GM19193 (cell line): ENCODE measurements around the gene ATP13A1.

Experiments
- POLR2A ChIP-seq: IDR thresholded peaks from 4 replicates; pipeline ENCODE4 v1.6.1; 2011; ENCODE audit not compliant: insufficient read depth, insufficient read length; ENCODE audit errors: extremely low read depth

The ATP13A1 gene

GRCh38 chr19:19634516-19635312, 28.8 kb downstream of the ATP13A1 start:
- TF ChIP-seq POLR2A, result no peak

- TF ChIP-seq POLR2A, result no peak
Measured at GRCh38 chr19:19633711-19634515, 29.6 kb downstream of the ATP13A1 start.

- no peak for TF ChIP-seq POLR2A
Measured at GRCh38 chr19:19632661-19633060, 30.8 kb downstream of the ATP13A1 start.

- no peak for TF ChIP-seq POLR2A
Measured at GRCh38 chr19:19631346-19631745, 32.1 kb downstream of the ATP13A1 start.

- no peak for TF ChIP-seq POLR2A
Measured at GRCh38 chr19:19630426-19630825, 33.0 kb downstream of the ATP13A1 start.

- TF ChIP-seq POLR2A, result no peak
Measured at GRCh38 chr19:19630062-19630414, 33.4 kb downstream of the ATP13A1 start.

- TF ChIP-seq POLR2A, result no peak
Measured at GRCh38 chr19:19628501-19629134, 34.9 kb downstream of the ATP13A1 start.

GRCh38 chr19:19627621-19628500, 35.6 kb downstream of the ATP13A1 start, which contains the start of gene LPAR2:
Gene LPAR2, minus strand, starts transcription at chr19:19628220. Its CDS starts 945 bp downstream, at chr19:19627275.
- peak; percentile 30 for TF ChIP-seq POLR2A

- TF ChIP-seq POLR2A, result no peak
Measured at GRCh38 chr19:19626516-19627472, 36.7 kb downstream of the ATP13A1 start.

- TF ChIP-seq POLR2A, result no peak
Measured at GRCh38 chr19:19624032-19624570, 39.4 kb downstream of the ATP13A1 start.

- no peak for TF ChIP-seq POLR2A
Measured at GRCh38 chr19:19623383-19623782, 40.1 kb downstream of the ATP13A1 start.

GRCh38 chr19:19619849-19620210, 43.6 kb downstream of the ATP13A1 start:
- TF ChIP-seq POLR2A, result no peak

GRCh38 chr19:19619181-19619848, 44.2 kb downstream of the ATP13A1 start:
- TF ChIP-seq POLR2A, result no peak
